A549 (cell line): ENCODE measurements around the gene APOC1. TPM values are rescaled to one million over a fixed set of nuclear protein-coding genes. Genes with fewer than 3 reads are reported as not detected.

Source experiments
- ATAC-seq, 2 experiments: fragments of 200-7000 bp in 1 of 2; fragments of >200 bp in 1 of 2; cut with Nextera tagmentation in 1 of 2; cut with Tn5 transposase in 1 of 2; 3 replicates each; pipeline versions ENCODE4 v1.8.0 to v1.9.1; 2018 to 2020; ENCODE audit warnings: mild to moderate bottlenecking in 1 of 2, moderate library complexity in 1 of 2
- CTCF ChIA-PET: fragments of 300-600 bp; sonication (Branson Sonifier 250); formaldehyde crosslinking; extraction: SDS; loops from one replicate; lab custom pipeline; 2021; ENCODE audit warnings: antibody characterized with exemption, inconsistent platforms; lab: Yijun Ruan, JAX
- POLR2A ChIA-PET: fragments of 350-600 bp; formaldehyde crosslinking; extraction: SDS; loops from one replicate; lab custom pipeline; 2021; ENCODE audit warnings: antibody characterized with exemption, inconsistent platforms; lab: Yijun Ruan, JAX
- DNase-seq, 2 experiments: peaks; one replicate each; pipeline versions ENCODE4 v3.0.0 to v3.0.0-alpha.2; 2011 to 2016; ENCODE audit warnings: low read depth in 1 of 2, low spot score in 1 of 2
- FAIRE-seq: peaks from 2 replicates; lab custom pipeline; 2011; peaks lifted over from hg19 to GRCh38; lab: Jason Lieb, UNC
- H3K27ac ChIP-seq, 2 experiments: fragments of >200 bp; sonication (Bioruptor Twin); formaldehyde crosslinking; 3 replicates each; pipeline ENCODE4 v1.5.1; 2016 to 2017
- H3K4me1 ChIP-seq: fragments of >200 bp; sonication (Bioruptor Twin); formaldehyde crosslinking; 3 replicates; pipeline ENCODE4 v1.6.1; 2016
- H3K4me2 ChIP-seq: fragments of >200 bp; sonication (Bioruptor Twin); formaldehyde crosslinking; 3 replicates; pipeline ENCODE4 v1.6.1; 2016
- H3K4me3 ChIP-seq: fragments of >200 bp; sonication (Bioruptor Twin); formaldehyde crosslinking; 3 replicates; pipeline ENCODE4 v1.5.1; 2016
- H3K9me3 ChIP-seq: fragments of >200 bp; sonication (Bioruptor Twin); formaldehyde crosslinking; 3 replicates; pipeline ENCODE4 v1.6.1; 2016
- CHD4 ChIP-seq: fragments of 200-600 bp; sonication (generic); IDR thresholded peaks from 2 replicates; pipeline ENCODE4 v1.6.1; 2016; ENCODE audit warnings: antibody characterized with exemption, mild to moderate bottlenecking, borderline replicate concordance
- EHF ChIP-seq: fragments of 250-450 bp; sonication (Bioruptor Pico); IDR thresholded peaks from 2 replicates; pipeline ENCODE4 v1.5.0; 2020; ENCODE audit warnings: mild to moderate bottlenecking
- EHMT2 ChIP-seq: fragments of 200-600 bp; sonication (generic); IDR thresholded peaks from 2 replicates; pipeline ENCODE4 v1.6.1; 2016; ENCODE audit warnings: antibody characterized with exemption, low read depth, mild to moderate bottlenecking, moderate library complexity
- EP300 ChIP-seq, 2 experiments: fragments of >200 bp; sonication (Bioruptor Twin); formaldehyde crosslinking; IDR thresholded peaks; 2 replicates in 1 of 2; 3 replicates in 1 of 2; pipeline ENCODE4 v1.6.1; 2016 to 2017
- FOSL2 ChIP-seq, 2 experiments: fragments of 450-650 bp in 1 of 2; fragments of >200 bp in 1 of 2; sonication (Bioruptor Twin) in 1 of 2; formaldehyde crosslinking; IDR thresholded peaks; 2 replicates each; pipeline versions ENCODE4 v1.5.0 to v1.6.1; 2016 to 2020; ENCODE audit warnings: mild to moderate bottlenecking in 1 of 2, moderate library complexity in 1 of 2
- FOXS1 ChIP-seq: fragments of 250-450 bp; sonication (Bioruptor Pico); IDR thresholded peaks from 2 replicates; pipeline ENCODE4 v1.5.0; 2020; ENCODE audit warnings: mild to moderate bottlenecking, moderate library complexity
- HOXB13 ChIP-seq: fragments of 250-450 bp; sonication (Bioruptor Pico); IDR thresholded peaks from 2 replicates; pipeline ENCODE4 v1.5.0; 2020; ENCODE audit warnings: low read depth, mild to moderate bottlenecking, moderate library complexity
- KDM1A ChIP-seq: fragments of 200-600 bp; sonication (generic); IDR thresholded peaks from 2 replicates; pipeline ENCODE4 v1.6.1; 2016; ENCODE audit warnings: low read depth, mild to moderate bottlenecking
- KDM5A ChIP-seq: fragments of 200-600 bp; sonication (generic); IDR thresholded peaks from 2 replicates; pipeline ENCODE4 v1.6.1; 2016; ENCODE audit warnings: antibody characterized with exemption, mild to moderate bottlenecking
- MAFK ChIP-seq: fragments of 450-650 bp; IDR thresholded peaks from 2 replicates; pipeline ENCODE4 v1.6.1; 2014; ENCODE audit not compliant: partially characterized antibody
- MAZ ChIP-seq: fragments of 150-350 bp; IDR thresholded peaks from 2 replicates; pipeline ENCODE4 v1.6.1; 2014; ENCODE audit warnings: antibody characterized with exemption, low read depth, low read length, borderline replicate concordance
- MYC ChIP-seq: IDR thresholded peaks from 2 replicates; pipeline ENCODE4 v1.6.1; 2012; ENCODE audit warnings: mild to moderate bottlenecking, inconsistent platforms, low read length, improper control_type of control experiment, borderline replicate concordance
- NPAS2 ChIP-seq: fragments of 250-450 bp; sonication (Bioruptor Pico); IDR thresholded peaks from 2 replicates; pipeline ENCODE4 v1.8.0; 2022; ENCODE audit warnings: mild to moderate bottlenecking, moderate library complexity, borderline replicate concordance
- RNF2 ChIP-seq: fragments of 200-600 bp; sonication (generic); IDR thresholded peaks from 2 replicates; pipeline ENCODE4 v1.6.1; 2016; ENCODE audit warnings: low read depth, mild to moderate bottlenecking, antibody characterized with exemption, moderate library complexity, borderline replicate concordance
- TP53 ChIP-seq: fragments of 250-450 bp; sonication (Bioruptor Pico); IDR thresholded peaks from 2 replicates; pipeline ENCODE4 v1.5.0; 2021; ENCODE audit warnings: mild to moderate bottlenecking, moderate library complexity
- ZSCAN20 ChIP-seq: fragments of 250-450 bp; sonication (Bioruptor Pico); IDR thresholded peaks from 2 replicates; pipeline ENCODE4 v1.8.0; 2022; ENCODE audit warnings: mild to moderate bottlenecking, moderate library complexity
- WGBS: methylation state at CpG from one replicate; pipeline ENCODE4 v1.1.6; 2017; ENCODE audit errors: missing lambda C conversion rate; 5-methylcytosine and 5-hydroxymethylcytosine counted together
- polyA plus RNA-seq, 4 experiments: library from polyadenylated mRNA; depleted of rRNA in 3 of 4; stranded (reverse); fragments of >200 nt; fragmentation: RNase III in 1 of 4; extraction: RNeasy Plus Mini Kit Qiagen cat#74134 plus additional on column Dnase treatment in 1 of 4; gene quantifications; 2 replicates in 3 of 4; 3 replicates in 1 of 4; pipeline ENCODE4 v1.2.3, GENCODE V29; 2011 to 2017
- TF ChIP-seq, protein P1 (sequence below): fragments of >200 bp; sonication (Bioruptor Twin); formaldehyde crosslinking; IDR thresholded peaks from 3 replicates; pipeline ENCODE4 v1.6.1; 2016
- TF ChIP-seq, protein P2 (sequence below): fragments of 200-600 bp; sonication (generic); IDR thresholded peaks from 2 replicates; pipeline ENCODE4 v1.6.1; 2016; ENCODE audit warnings: antibody characterized with exemption, mild to moderate bottlenecking, moderate library complexity
- TF ChIP-seq, protein P3 (sequence below): fragments of 450-650 bp; IDR thresholded peaks from 2 replicates; pipeline ENCODE4 v1.6.1; 2014; ENCODE audit warnings: antibody characterized with exemption

The APOC1 gene
- polyA plus RNA-seq, 2 of the 4 experiments (the other 2 are of a cell fraction) = 88.7 to 196 TPM

DNA sequence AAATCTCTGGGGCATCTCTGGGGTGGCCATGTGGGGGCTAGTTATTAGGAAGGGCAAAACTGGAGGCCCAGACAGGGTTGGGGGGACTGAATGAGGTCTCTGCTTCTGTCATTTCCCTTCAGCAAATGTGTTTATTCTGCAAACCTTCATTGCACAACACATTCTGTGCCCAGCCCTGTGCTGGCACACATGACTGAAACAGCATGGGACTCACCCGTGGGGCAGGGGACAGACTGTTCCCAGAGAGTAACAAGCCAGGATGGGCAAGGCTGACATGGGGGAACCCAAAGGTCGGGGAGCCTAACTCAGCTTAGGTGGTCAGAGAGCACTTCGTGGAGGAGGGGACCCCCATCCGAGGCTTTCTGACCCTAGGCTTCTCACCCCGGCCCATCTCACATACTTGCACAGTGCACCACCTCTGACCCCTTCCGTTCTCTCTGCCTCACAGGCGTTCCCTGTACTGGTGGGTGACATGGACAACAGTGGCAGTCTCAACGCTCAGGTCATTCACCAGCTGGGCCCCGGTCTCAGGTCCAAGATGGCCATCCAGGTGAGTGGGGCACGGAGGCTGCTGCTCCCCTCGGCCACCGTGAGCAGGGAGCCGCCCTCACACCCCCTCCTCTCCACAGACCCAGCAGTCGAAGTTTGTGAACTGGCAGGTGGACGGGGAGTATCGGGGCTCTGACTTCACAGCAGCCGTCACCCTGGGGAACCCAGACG is 20.9 kb upstream of the APOC1 start:
- CTCF ChIA-PET = interaction anchor here (1.3 to 2.5 kb wide), 2 partner anchors 11 to 122 kb away, joined by 4 to 38 read pairs; partner anchors contain the start of gene APOE
- Histone ChIP-seq H3K4me1 (peaks cover 23% of the 10 kb centered on the region), H3K9me3 (no peaks in the 10 kb centered on the region), H3K4me2 (no peak overlapping the region; the same call in 2 of the 3 replicates), H3K27ac (no peak overlapping the region), H3K4me3 (no peak overlapping the region)
- no peak for DNase-seq
- POLR2A ChIA-PET = no interaction called here
- WGBS = 94% methylated on average over 18 of the region's 18 CpGs
- no peak for ATAC-seq
- FAIRE-seq = no peak
- TF ChIP-seq MYC (no peak), HOXB13 (no peak), FOXS1 (CRISPR knock-in tag) (no peak), CHD4 (no peak), RNF2 (no peak), MAFK (no peak), MAZ (no peak), EHF (CRISPR knock-in tag) (no peak), EP300 (IDR thresholded peaks at IDR 0.05) (no peak), ZSCAN20 (CRISPR knock-in tag) (no peak)
- TF ChIP-seq, protein P1, sequence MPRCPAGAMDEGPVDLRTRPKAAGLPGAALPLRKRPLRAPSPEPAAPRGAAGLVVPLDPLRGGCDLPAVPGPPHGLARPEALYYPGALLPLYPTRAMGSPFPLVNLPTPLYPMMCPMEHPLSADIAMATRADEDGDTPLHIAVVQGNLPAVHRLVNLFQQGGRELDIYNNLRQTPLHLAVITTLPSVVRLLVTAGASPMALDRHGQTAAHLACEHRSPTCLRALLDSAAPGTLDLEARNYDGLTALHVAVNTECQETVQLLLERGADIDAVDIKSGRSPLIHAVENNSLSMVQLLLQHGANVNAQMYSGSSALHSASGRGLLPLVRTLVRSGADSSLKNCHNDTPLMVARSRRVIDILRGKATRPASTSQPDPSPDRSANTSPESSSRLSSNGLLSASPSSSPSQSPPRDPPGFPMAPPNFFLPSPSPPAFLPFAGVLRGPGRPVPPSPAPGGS = no peak

DNA sequence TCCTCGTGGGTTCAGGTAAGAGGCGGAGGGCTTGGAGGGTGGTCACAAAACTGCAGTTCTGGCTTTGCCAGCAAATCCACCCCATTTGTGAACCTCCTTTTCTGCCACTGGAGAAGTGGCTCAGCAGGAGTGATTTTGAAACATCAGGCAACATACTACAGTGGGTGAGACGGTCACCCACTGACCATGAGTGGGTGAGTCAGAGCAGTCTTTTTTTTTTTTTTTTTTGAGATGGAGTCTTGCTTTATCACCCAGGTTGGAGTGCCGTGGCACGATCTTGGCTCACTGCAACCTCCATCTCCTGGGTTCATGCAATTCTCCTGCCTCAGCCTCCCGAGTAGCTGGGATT is 20.4 kb upstream of the APOC1 start:
- Histone ChIP-seq H3K4me1 (peaks cover 23% of the 10 kb centered on the region), H3K27ac (no peak overlapping the region), H3K9me3 (no peaks in the 10 kb centered on the region), H3K4me2 (no peak overlapping the region), H3K4me3 (no peak overlapping the region)
- 89% methylated on average over 6 of the region's 6 CpGs for WGBS
- TF ChIP-seq, protein P2, sequence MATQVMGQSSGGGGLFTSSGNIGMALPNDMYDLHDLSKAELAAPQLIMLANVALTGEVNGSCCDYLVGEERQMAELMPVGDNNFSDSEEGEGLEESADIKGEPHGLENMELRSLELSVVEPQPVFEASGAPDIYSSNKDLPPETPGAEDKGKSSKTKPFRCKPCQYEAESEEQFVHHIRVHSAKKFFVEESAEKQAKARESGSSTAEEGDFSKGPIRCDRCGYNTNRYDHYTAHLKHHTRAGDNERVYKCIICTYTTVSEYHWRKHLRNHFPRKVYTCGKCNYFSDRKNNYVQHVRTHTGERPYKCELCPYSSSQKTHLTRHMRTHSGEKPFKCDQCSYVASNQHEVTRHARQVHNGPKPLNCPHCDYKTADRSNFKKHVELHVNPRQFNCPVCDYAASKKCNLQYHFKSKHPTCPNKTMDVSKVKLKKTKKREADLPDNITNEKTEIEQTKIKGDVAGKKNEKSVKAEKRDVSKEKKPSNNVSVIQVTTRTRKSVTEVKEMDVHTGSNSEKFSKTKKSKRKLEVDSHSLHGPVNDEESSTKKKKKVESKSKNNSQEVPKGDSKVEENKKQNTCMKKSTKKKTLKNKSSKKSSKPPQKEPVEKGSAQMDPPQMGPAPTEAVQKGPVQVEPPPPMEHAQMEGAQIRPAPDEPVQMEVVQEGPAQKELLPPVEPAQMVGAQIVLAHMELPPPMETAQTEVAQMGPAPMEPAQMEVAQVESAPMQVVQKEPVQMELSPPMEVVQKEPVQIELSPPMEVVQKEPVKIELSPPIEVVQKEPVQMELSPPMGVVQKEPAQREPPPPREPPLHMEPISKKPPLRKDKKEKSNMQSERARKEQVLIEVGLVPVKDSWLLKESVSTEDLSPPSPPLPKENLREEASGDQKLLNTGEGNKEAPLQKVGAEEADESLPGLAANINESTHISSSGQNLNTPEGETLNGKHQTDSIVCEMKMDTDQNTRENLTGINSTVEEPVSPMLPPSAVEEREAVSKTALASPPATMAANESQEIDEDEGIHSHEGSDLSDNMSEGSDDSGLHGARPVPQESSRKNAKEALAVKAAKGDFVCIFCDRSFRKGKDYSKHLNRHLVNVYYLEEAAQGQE = no peak
- TF ChIP-seq KDM1A (no peak), EP300 (IDR thresholded peaks at IDR 0.05) (no peak), TP53 (no peak), KDM5A (no peak), NPAS2 (CRISPR knock-in tag) (no peak), EHF (CRISPR knock-in tag) (no peak), CHD4 (no peak), EHMT2 (no peak), FOSL2 (IDR thresholded peaks at IDR 0.05) (no peak), FOSL2 (CRISPR knock-in tag; IDR thresholded peaks at IDR 0.05) (no peak)
- TF ChIP-seq, protein P3, sequence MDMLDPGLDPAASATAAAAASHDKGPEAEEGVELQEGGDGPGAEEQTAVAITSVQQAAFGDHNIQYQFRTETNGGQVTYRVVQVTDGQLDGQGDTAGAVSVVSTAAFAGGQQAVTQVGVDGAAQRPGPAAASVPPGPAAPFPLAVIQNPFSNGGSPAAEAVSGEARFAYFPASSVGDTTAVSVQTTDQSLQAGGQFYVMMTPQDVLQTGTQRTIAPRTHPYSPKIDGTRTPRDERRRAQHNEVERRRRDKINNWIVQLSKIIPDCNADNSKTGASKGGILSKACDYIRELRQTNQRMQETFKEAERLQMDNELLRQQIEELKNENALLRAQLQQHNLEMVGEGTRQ = no peak
- ATAC-seq = no peak
- no peak for DNase-seq
- FAIRE-seq = no peak
- CTCF ChIA-PET = interaction anchor here (1.8 to 4.5 kb wide), 3 partner anchors 10 to 57 kb away, joined by 5 to 38 read pairs (median 22); partner anchors contain the start of genes APOE and NECTIN2
- POLR2A ChIA-PET = no interaction called here
